ENCODE measurements around the gene DDB1.
A peak's percentile ranks its signal among the peaks of the same experiment; 100 is the strongest.

DDB1 gene

GRCh38 chr11:61294717-61295595 lies 37.9 kb downstream of the DDB1 start, which contains the start of gene VWCE:
VWCE (minus strand) TSS chr11:61295316; CDS start chr11:61295037, 279 bp downstream.
- peak; percentile 61 for DNase-seq (ENCODE audit: low spot score)

GRCh38 chr11:61293867-61294716 lies 38.8 kb downstream of the DDB1 start:
- DNase-seq (ENCODE audit: low spot score) = peak; percentile 64

GRCh38 chr11:61292356-61292755 lies 40.5 kb downstream of the DDB1 start:
- no peak for DNase-seq (ENCODE audit: low spot score)

- no peak for DNase-seq (ENCODE audit: low spot score)
Measured at GRCh38 chr11:61290905-61291690, 41.8 kb downstream of the DDB1 start.

GRCh38 chr11:61287338-61287977 lies 45.4 kb downstream of the DDB1 start:
- DNase-seq (ENCODE audit: low spot score) = no peak

- DNase-seq (ENCODE audit: low spot score) = no peak
Measured at GRCh38 chr11:61283613-61284012, 49.3 kb downstream of the DDB1 start.

- no peak for DNase-seq (ENCODE audit: low spot score)
Measured at GRCh38 chr11:61281581-61282250, 51.2 kb downstream of the DDB1 start.

- no peak for DNase-seq (ENCODE audit: low spot score)
Measured at GRCh38 chr11:61280883-61281580, 51.9 kb downstream of the DDB1 start.

GRCh38 chr11:61279934-61280659 lies 52.8 kb downstream of the DDB1 start:
- DNase-seq (ENCODE audit: low spot score) = no peak

GRCh38 chr11:61278001-61278470 lies 54.9 kb downstream of the DDB1 start:
- no peak for DNase-seq (ENCODE audit: low spot score)

GRCh38 chr11:61277186-61278000 lies 55.5 kb downstream of the DDB1 start:
- no peak for DNase-seq (ENCODE audit: low spot score)

GRCh38 chr11:61275191-61275590 lies 57.7 kb downstream of the DDB1 start:
- no peak for DNase-seq (ENCODE audit: low spot score)

GRCh38 chr11:61274084-61274483 lies 58.8 kb downstream of the DDB1 start:
- DNase-seq (ENCODE audit: low spot score) = no peak

GRCh38 chr11:61273178-61274078 lies 59.5 kb downstream of the DDB1 start:
- DNase-seq (ENCODE audit: low spot score) = no peak

- DNase-seq (ENCODE audit: low spot score) = no peak
Measured at GRCh38 chr11:61272731-61273130, 60.2 kb downstream of the DDB1 start.

- DNase-seq (ENCODE audit: low spot score) = peak; percentile 24
Measured at GRCh38 chr11:61270354-61271076, 62.4 kb downstream of the DDB1 start.
